H1 (cell line): ENCODE results near the gene TP73. TPM values are rescaled to one million over a fixed set of nuclear protein-coding genes. Genes with fewer than 3 reads are reported as not detected.

ENCODE experiments used
- HDAC6 ChIP-seq: IDR thresholded peaks from one replicate; pipeline ENCODE4 v1.7.1; 2012; ENCODE audit warnings: low read depth, mild to moderate bottlenecking, inconsistent platforms, low read length, moderate library complexity
- JUN ChIP-seq: IDR thresholded peaks from 2 replicates; pipeline ENCODE4 v1.6.1; 2011; ENCODE audit warnings: low read depth, mild to moderate bottlenecking, improper control_type of control experiment, low read length
- RXRA ChIP-seq: IDR thresholded peaks from 2 replicates; pipeline ENCODE4 v1.6.1; 2011; ENCODE audit warnings: low read depth, mild to moderate bottlenecking, low read length, moderate library complexity; ENCODE audit not compliant: insufficient read depth
- TBP ChIP-seq: IDR thresholded peaks from 2 replicates; pipeline ENCODE4 v1.6.1; 2011; ENCODE audit warnings: low read depth, low read length, improper control_type of control experiment
- TEAD4 ChIP-seq: IDR thresholded peaks from 2 replicates; pipeline ENCODE4 v1.6.1; 2012; ENCODE audit warnings: low read depth, low read length, inconsistent platforms, mixed read lengths
- polyA plus RNA-seq, 7 experiments: library from polyadenylated mRNA; depleted of rRNA in 3 of 7; stranded (reverse) in 5 of 7; unstranded in 2 of 7; fragments of >200 nt in 5 of 7; fragments of 200-250 nt in 2 of 7; gene quantifications; 1 replicate in 5 of 7; 2 replicates in 1 of 7; 4 replicates in 1 of 7; pipeline versions ENCODE4 v1.2.1 to v1.2.3, GENCODE V29; 2011 to 2013; ENCODE audit warnings: missing spikeins in 2 of 7, mixed read lengths in 2 of 7
- total RNA-seq: library from RNA; stranded (reverse); fragmentation: NEBNext Ultra II Directional; extraction: Animal tissue kit (Norgen Biotek cat#: 25700); gene quantifications from 2 replicates; pipeline ENCODE4 v1.2.1, GENCODE V29; 2021
- TF ChIP-seq, protein P1 (sequence below): fragments of 300-600 bp; sonication (generic); IDR thresholded peaks from 2 replicates; pipeline ENCODE4 v1.7.1; 2012; ENCODE audit warnings: low read length, moderate library complexity, mild to moderate bottlenecking, inconsistent platforms; ENCODE audit not compliant: insufficient replicate concordance
- TF ChIP-seq, protein P2 (sequence below): IDR thresholded peaks from 2 replicates; pipeline ENCODE4 v1.6.1; 2011; ENCODE audit warnings: low read length, improper control_type of control experiment
- TF ChIP-seq, protein P3 (sequence below): IDR thresholded peaks from 2 replicates; pipeline ENCODE4 v1.6.1; 2012; ENCODE audit warnings: inconsistent platforms
- TF ChIP-seq, protein P4 (sequence below): IDR thresholded peaks from 2 replicates; pipeline ENCODE4 v1.6.1; 2012; ENCODE audit warnings: low read length, inconsistent platforms

The TP73 gene
- total and polyA plus RNA-seq, 2 of the 8 experiments (the other 6 are each of a cell fraction or from before 2014, with no cell fraction given) = 2.6 to 3.1 TPM

DNA sequence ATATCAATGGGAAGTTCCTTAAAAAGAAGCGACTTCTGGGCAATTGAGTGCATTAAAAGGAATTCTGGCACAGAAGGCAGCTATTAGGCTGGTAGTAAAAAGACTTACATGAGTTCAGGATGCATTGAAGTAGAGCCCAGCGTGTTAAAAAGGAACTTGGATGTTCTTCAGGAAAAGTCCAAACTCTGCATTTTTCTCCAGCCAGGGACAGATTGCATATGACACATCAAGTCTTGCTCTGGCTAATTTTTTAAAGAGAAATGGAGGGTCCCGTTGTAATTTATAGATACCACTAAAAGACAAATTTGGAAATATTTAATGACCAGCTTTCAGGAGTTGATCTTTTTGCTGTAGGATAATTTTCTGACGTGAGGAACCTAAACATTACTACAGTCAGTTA is 26.3 kb upstream of the TP73 start (continued):
- TF ChIP-seq, protein P1, sequence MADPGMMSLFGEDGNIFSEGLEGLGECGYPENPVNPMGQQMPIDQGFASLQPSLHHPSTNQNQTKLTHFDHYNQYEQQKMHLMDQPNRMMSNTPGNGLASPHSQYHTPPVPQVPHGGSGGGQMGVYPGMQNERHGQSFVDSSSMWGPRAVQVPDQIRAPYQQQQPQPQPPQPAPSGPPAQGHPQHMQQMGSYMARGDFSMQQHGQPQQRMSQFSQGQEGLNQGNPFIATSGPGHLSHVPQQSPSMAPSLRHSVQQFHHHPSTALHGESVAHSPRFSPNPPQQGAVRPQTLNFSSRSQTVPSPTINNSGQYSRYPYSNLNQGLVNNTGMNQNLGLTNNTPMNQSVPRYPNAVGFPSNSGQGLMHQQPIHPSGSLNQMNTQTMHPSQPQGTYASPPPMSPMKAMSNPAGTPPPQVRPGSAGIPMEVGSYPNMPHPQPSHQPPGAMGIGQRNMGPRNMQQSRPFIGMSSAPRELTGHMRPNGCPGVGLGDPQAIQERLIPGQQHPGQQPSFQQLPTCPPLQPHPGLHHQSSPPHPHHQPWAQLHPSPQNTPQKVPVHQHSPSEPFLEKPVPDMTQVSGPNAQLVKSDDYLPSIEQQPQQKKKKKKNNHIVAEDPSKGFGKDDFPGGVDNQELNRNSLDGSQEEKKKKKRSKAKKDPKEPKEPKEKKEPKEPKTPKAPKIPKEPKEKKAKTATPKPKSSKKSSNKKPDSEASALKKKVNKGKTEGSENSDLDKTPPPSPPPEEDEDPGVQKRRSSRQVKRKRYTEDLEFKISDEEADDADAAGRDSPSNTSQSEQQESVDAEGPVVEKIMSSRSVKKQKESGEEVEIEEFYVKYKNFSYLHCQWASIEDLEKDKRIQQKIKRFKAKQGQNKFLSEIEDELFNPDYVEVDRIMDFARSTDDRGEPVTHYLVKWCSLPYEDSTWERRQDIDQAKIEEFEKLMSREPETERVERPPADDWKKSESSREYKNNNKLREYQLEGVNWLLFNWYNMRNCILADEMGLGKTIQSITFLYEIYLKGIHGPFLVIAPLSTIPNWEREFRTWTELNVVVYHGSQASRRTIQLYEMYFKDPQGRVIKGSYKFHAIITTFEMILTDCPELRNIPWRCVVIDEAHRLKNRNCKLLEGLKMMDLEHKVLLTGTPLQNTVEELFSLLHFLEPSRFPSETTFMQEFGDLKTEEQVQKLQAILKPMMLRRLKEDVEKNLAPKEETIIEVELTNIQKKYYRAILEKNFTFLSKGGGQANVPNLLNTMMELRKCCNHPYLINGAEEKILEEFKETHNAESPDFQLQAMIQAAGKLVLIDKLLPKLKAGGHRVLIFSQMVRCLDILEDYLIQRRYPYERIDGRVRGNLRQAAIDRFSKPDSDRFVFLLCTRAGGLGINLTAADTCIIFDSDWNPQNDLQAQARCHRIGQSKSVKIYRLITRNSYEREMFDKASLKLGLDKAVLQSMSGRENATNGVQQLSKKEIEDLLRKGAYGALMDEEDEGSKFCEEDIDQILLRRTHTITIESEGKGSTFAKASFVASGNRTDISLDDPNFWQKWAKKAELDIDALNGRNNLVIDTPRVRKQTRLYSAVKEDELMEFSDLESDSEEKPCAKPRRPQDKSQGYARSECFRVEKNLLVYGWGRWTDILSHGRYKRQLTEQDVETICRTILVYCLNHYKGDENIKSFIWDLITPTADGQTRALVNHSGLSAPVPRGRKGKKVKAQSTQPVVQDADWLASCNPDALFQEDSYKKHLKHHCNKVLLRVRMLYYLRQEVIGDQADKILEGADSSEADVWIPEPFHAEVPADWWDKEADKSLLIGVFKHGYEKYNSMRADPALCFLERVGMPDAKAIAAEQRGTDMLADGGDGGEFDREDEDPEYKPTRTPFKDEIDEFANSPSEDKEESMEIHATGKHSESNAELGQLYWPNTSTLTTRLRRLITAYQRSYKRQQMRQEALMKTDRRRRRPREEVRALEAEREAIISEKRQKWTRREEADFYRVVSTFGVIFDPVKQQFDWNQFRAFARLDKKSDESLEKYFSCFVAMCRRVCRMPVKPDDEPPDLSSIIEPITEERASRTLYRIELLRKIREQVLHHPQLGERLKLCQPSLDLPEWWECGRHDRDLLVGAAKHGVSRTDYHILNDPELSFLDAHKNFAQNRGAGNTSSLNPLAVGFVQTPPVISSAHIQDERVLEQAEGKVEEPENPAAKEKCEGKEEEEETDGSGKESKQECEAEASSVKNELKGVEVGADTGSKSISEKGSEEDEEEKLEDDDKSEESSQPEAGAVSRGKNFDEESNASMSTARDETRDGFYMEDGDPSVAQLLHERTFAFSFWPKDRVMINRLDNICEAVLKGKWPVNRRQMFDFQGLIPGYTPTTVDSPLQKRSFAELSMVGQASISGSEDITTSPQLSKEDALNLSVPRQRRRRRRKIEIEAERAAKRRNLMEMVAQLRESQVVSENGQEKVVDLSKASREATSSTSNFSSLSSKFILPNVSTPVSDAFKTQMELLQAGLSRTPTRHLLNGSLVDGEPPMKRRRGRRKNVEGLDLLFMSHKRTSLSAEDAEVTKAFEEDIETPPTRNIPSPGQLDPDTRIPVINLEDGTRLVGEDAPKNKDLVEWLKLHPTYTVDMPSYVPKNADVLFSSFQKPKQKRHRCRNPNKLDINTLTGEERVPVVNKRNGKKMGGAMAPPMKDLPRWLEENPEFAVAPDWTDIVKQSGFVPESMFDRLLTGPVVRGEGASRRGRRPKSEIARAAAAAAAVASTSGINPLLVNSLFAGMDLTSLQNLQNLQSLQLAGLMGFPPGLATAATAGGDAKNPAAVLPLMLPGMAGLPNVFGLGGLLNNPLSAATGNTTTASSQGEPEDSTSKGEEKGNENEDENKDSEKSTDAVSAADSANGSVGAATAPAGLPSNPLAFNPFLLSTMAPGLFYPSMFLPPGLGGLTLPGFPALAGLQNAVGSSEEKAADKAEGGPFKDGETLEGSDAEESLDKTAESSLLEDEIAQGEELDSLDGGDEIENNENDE = no peak
- TF ChIP-seq JUN = no peak
- TF ChIP-seq, protein P2, sequence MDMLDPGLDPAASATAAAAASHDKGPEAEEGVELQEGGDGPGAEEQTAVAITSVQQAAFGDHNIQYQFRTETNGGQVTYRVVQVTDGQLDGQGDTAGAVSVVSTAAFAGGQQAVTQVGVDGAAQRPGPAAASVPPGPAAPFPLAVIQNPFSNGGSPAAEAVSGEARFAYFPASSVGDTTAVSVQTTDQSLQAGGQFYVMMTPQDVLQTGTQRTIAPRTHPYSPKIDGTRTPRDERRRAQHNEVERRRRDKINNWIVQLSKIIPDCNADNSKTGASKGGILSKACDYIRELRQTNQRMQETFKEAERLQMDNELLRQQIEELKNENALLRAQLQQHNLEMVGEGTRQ = no peak
- no peak for TF ChIP-seq TEAD4
- TF ChIP-seq HDAC6 = no peak
- TF ChIP-seq, protein P3, sequence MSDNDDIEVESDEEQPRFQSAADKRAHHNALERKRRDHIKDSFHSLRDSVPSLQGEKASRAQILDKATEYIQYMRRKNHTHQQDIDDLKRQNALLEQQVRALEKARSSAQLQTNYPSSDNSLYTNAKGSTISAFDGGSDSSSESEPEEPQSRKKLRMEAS = no peak
- TF ChIP-seq TBP = no peak
- TF ChIP-seq, protein P4, sequence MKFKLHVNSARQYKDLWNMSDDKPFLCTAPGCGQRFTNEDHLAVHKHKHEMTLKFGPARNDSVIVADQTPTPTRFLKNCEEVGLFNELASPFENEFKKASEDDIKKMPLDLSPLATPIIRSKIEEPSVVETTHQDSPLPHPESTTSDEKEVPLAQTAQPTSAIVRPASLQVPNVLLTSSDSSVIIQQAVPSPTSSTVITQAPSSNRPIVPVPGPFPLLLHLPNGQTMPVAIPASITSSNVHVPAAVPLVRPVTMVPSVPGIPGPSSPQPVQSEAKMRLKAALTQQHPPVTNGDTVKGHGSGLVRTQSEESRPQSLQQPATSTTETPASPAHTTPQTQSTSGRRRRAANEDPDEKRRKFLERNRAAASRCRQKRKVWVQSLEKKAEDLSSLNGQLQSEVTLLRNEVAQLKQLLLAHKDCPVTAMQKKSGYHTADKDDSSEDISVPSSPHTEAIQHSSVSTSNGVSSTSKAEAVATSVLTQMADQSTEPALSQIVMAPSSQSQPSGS = no peak
- no peak for TF ChIP-seq RXRA
